ENCODE measurements around the gene BIVM. TPM values are rescaled to one million over a fixed set of nuclear protein-coding genes. Genes with fewer than 3 reads are reported as not detected.

BIVM gene
- total and polyA plus RNA-seq, 2 of the 4 experiments (the other 2 are of a cell fraction): 7.2 to 12.2 TPM

DNA sequence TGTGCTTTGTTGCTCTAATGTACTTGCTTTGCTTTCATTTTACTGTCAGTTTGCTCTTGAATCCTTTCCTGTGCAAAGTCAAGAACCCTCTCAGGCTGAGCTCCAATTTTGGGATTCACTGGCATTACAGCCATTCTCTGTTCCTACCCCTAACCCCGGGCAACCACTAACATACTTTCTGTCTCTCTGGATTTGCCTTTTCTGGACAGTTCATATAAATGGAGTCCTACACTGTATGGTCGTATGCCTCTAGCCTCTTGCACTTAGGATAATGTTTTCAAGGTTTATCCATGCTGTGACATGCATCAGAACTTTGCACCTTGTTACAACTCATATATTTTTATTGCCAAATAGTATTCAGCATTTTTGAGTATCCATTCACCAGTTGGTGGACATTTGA is 22.6 kb upstream of the BIVM start:
- in situ Hi-C loops (cut with MboI; ENCODE audit: low sequenced_read_pairs) (no loop called here), intact Hi-C loops (cut with micrococcal nuclease) (no loop called here), dilution Hi-C loops (cut with HindIII; ENCODE audit: low sequenced_read_pairs, unreplicated experiment) (no loop called here)
- H4K5ac ChIP-seq (ENCODE audit: low read depth, low read length): no peak overlapping the region
- no peaks in the 10 kb centered on the region for H3K9me3 ChIP-seq (ENCODE audit: control insufficient read depth, insufficient read depth, low read length)
- no peak for DNase-seq
- no peak overlapping the region for H3K14ac ChIP-seq (replicated peaks; ENCODE audit: low read depth, low read length)
- no peak overlapping the region for H2AK9ac ChIP-seq (replicated peaks; ENCODE audit: low read depth, low read length, poor library complexity)
- no TSS peak for BruUV-seq (replicated peaks)
- H2BK5ac ChIP-seq (ENCODE audit: low read depth, low read length, poor library complexity, severe bottlenecking): no peak overlapping the region
- peaks cover 2% of the 10 kb centered on the region; the same call in 1 of the 2 replicates for H3K4me1 ChIP-seq (ENCODE audit: control insufficient read depth, insufficient read depth, low read length)
- no peaks in the 10 kb centered on the region for H3K27me3 ChIP-seq (ENCODE audit: control insufficient read depth, insufficient read depth, low read length)
- no peak for ATAC-seq (ENCODE audit: low read depth)
- peaks cover 4% of the 10 kb centered on the region; the same call in 1 of the 2 replicates for H3K9me1 ChIP-seq (ENCODE audit: insufficient read depth, low read length)
- no peak overlapping the region for H2BK20ac ChIP-seq (ENCODE audit: low read depth, low read length)
- H4K20me1 ChIP-seq (ENCODE audit: insufficient read depth, low read length): no peaks in the 10 kb centered on the region; the same call in 1 of the 2 replicates
- no peak overlapping the region for H4K8ac ChIP-seq (ENCODE audit: low read depth in 2 of 2, low read length in 2 of 2)
- H3K4me2 ChIP-seq (ENCODE audit: low read depth, low read length): no peak overlapping the region
- H3K18ac ChIP-seq (ENCODE audit: low read depth, low read length): no peak overlapping the region
- H2BK120ac ChIP-seq (ENCODE audit: low read depth, low read length): no peak overlapping the region
- H2AK5ac ChIP-seq (ENCODE audit: low read depth, low read length): no peak overlapping the region
- H3K36me3 ChIP-seq (ENCODE audit: control insufficient read depth, insufficient read depth, low read length): no peaks in the 10 kb centered on the region
- H2AFZ ChIP-seq (replicated peaks; ENCODE audit: low read length, poor library complexity): no peak overlapping the region
- no peak overlapping the region for H3K4me3 ChIP-seq (ENCODE audit: insufficient read depth, low read depth, low read length)
- WGBS, 2 experiments (ENCODE audit: extremely low coverage in 2 of 2, insufficient read length in 1 of 2): 100% methylated on average over 1 of the region's 2 CpGs; no CpG with 5 or more reads in 1 of the 2 experiments
- no peak overlapping the region for H2BK15ac ChIP-seq (ENCODE audit: low read depth, low read length)
- H3K79me1 ChIP-seq (ENCODE audit: low read depth in 1 of 2, low read length in 2 of 2): peaks cover 9 to 18% of the 10 kb centered on the region in 2 experiments
- no peak overlapping the region for H3K23ac ChIP-seq (ENCODE audit: low read depth, low read length)
- no peak overlapping the region for H4K91ac ChIP-seq (ENCODE audit: insufficient read depth, low read depth, low read length)
- ChIA-PET CTCF (no interaction called here), POLR2A (ENCODE audit: unreplicated experiment) (interaction anchor here (0.6 kb wide), 1 partner anchor 127 kb away, joined by 5 read pairs; no protein-coding TSS in a partner anchor)
- H3K27ac ChIP-seq (ENCODE audit: insufficient read depth, low read length): no peak overlapping the region
- no peak overlapping the region for H3K9ac ChIP-seq (ENCODE audit: low read depth, low read length)
- no peak overlapping the region for H3K4ac ChIP-seq (ENCODE audit: low read depth, low read length)
- TF ChIP-seq, protein P1, sequence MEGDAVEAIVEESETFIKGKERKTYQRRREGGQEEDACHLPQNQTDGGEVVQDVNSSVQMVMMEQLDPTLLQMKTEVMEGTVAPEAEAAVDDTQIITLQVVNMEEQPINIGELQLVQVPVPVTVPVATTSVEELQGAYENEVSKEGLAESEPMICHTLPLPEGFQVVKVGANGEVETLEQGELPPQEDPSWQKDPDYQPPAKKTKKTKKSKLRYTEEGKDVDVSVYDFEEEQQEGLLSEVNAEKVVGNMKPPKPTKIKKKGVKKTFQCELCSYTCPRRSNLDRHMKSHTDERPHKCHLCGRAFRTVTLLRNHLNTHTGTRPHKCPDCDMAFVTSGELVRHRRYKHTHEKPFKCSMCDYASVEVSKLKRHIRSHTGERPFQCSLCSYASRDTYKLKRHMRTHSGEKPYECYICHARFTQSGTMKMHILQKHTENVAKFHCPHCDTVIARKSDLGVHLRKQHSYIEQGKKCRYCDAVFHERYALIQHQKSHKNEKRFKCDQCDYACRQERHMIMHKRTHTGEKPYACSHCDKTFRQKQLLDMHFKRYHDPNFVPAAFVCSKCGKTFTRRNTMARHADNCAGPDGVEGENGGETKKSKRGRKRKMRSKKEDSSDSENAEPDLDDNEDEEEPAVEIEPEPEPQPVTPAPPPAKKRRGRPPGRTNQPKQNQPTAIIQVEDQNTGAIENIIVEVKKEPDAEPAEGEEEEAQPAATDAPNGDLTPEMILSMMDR (conservative IDR thresholded peaks at IDR 0.05; ENCODE audit: low read depth, low read length): no peak
- no peak for TF ChIP-seq NFE2L2 (IDR thresholded peaks at IDR 0.05; ENCODE audit: low read depth, low read length)
- no peak for TF ChIP-seq SMC3 (IDR thresholded peaks at IDR 0.05; ENCODE audit: low read depth, low read length)
- no peak for TF ChIP-seq MXI1 (IDR thresholded peaks at IDR 0.05; ENCODE audit: borderline replicate concordance, low read depth, low read length)
- TF ChIP-seq MAFK (IDR thresholded peaks at IDR 0.05; ENCODE audit: low read depth, low read length): no peak
- TF ChIP-seq RAD21 (IDR thresholded peaks at IDR 0.05; ENCODE audit: low read length): no peak
- no peak for TF ChIP-seq RCOR1 (IDR thresholded peaks at IDR 0.05; ENCODE audit: insufficient replicate concordance, low read length)
- TF ChIP-seq, protein P2, sequence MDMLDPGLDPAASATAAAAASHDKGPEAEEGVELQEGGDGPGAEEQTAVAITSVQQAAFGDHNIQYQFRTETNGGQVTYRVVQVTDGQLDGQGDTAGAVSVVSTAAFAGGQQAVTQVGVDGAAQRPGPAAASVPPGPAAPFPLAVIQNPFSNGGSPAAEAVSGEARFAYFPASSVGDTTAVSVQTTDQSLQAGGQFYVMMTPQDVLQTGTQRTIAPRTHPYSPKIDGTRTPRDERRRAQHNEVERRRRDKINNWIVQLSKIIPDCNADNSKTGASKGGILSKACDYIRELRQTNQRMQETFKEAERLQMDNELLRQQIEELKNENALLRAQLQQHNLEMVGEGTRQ (IDR thresholded peaks at IDR 0.05; ENCODE audit: low read depth, low read length): no peak
- no peak for TF ChIP-seq MAZ (IDR thresholded peaks at IDR 0.05; ENCODE audit: borderline replicate concordance, low read depth, low read length)
- no peak for TF ChIP-seq POLR2A (IDR thresholded peaks at IDR 0.05; ENCODE audit: low read depth, low read length)
- no peak for TF ChIP-seq CEBPB (IDR thresholded peaks at IDR 0.05; ENCODE audit: low read depth, low read length)
- H3K56ac ChIP-seq (ENCODE audit: extremely low read depth, insufficient read depth, low read length): no peak overlapping the region
